GM12872 (cell line): Measurements from ENCODE around the gene PLPPR5.

Experiments used
- TF ChIP-seq, protein P1 (sequence below): IDR thresholded peaks from 3 replicates; pipeline ENCODE4 v1.5.1; 2011; ENCODE audit warnings: low read depth, mild to moderate bottlenecking, low read length, moderate library complexity; ENCODE audit not compliant: insufficient read depth

Gene PLPPR5

DNA sequence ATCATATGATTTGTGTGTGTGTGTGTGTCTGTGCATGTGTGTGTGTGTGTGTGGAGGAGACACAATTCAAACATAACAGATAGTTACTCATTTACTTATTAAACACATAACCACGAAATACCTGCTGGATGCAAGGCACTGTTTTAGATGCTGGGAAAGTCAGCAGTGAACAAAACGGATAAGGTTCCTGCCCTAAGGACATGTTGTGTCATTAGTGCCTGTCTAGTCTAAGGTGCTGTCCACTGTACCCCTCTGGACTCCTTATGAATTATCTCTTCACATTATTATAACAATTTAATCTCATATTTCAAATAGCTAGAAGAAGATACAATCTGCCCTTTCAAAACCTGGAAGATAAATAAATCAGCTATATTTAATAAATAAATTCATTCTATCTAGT is 162.4 kb downstream of the PLPPR5 start:
- TF ChIP-seq, protein P1, sequence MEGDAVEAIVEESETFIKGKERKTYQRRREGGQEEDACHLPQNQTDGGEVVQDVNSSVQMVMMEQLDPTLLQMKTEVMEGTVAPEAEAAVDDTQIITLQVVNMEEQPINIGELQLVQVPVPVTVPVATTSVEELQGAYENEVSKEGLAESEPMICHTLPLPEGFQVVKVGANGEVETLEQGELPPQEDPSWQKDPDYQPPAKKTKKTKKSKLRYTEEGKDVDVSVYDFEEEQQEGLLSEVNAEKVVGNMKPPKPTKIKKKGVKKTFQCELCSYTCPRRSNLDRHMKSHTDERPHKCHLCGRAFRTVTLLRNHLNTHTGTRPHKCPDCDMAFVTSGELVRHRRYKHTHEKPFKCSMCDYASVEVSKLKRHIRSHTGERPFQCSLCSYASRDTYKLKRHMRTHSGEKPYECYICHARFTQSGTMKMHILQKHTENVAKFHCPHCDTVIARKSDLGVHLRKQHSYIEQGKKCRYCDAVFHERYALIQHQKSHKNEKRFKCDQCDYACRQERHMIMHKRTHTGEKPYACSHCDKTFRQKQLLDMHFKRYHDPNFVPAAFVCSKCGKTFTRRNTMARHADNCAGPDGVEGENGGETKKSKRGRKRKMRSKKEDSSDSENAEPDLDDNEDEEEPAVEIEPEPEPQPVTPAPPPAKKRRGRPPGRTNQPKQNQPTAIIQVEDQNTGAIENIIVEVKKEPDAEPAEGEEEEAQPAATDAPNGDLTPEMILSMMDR, result no peak
